Measurements from ENCODE around the gene RNU1-2. TPM values are rescaled to one million over a fixed set of nuclear protein-coding genes. Genes with fewer than 3 reads are reported as not detected.
A peak's percentile ranks its signal among the peaks of the same experiment; 100 is the strongest.
"Not testable (repeated sequence)": the region's sequence is repeated elsewhere in the genome, so short reads cannot be mapped to it uniquely, and the experiment has no call there.

The RNU1-2 gene
- total and polyA plus RNA-seq, 10 donors: under 0.01 to 8,075 (median 6,234) TPM; not detected in 3

DNA sequence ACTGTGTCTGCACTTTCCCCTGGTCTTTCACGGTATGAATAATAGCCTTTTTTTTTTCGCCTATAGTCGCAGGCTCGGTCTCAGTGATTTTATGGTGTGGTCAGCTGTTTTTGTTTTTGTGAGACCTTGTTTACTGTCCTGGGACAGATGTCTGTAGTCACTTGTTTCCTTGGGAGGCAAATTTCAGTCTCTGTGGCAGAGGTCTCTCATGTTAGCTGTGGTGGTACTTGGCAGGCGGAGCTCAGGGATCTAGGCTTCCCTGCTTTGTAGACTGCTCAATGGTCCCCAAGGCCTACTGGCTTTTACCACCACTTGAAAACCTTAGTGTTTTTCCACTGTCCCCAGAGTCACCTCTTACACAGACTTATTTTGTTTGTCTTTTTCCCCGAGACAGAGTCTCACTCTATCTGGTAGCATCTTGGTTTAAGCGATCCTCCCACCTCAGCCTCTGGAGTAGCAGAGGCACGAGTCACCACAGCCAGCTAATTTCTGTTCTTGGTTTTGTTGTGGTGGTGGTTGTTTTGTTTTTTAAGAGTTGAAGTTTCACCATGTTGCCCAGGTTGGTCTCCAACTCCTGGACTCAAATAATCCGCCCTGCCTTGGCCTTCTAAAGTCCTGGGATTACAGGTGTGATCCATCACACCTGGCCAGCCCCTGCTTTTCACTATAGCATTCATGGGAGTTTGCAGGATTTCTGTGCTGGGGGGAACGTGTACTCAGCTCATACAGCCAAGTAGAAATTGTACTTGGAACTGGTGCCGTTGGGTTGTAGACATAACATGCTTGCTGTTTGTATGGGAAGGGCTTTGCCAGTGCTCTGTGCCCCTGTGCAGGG is 10.3 kb downstream of the RNU1-2 start:
- H3K4me1 ChIP-seq: peaks cover 7 to 40% (median 27%) of the 10 kb centered on the region in 6 donors
- intact Hi-C loops (cut with DNase I; ENCODE audit: low total_unique reads): no loop called here
- no peak overlapping the region for H3K4me3 ChIP-seq
- TF ChIP-seq POLR2A (IDR thresholded peaks at IDR 0.05): no peak
- no peaks in the 10 kb centered on the region for H3K27me3 ChIP-seq (replicated peaks in 1 of 7)
- peak overlapping the region in 6 of 8 donors; percentile 89 to 98 (median 96) for H3K27ac ChIP-seq
- H3K9me3 ChIP-seq: peaks cover 0 to 22% (median 13%) of the 10 kb centered on the region in 8 donors
- DNase-seq: no peak
- H3K36me3 ChIP-seq: no peaks in the 10 kb centered on the region
- WGBS, 5 donors: 77 to 90% (median 83%) methylated on average over 11 of the region's 11 CpGs

DNA sequence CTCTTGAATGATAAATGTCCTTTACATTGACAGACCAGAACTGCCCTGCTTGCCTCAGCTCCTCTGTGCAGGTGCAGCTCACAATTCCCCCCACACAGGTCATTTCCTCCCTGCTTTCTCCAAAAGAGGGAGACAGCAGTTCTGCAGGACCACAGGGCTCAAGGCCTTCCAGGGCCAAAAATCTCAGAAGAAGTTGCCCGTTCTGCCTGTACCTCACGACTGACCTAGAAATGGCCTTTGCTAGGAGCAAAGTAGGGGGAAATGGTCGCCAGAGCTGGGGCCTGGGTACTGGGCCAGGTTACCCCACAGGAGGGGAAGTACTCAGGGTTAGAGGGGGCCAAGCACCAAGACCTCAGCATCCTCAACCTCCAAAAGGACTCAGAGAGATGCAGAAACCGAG is 11.1 kb downstream of the RNU1-2 start:
- Histone ChIP-seq H3K4me3 (no peak overlapping the region), H3K4me1 (peaks cover 7 to 34% (median 22%) of the 10 kb centered on the region in 6 donors), H3K9me3 (peaks cover 0 to 22% (median 13%) of the 10 kb centered on the region in 8 donors), H3K36me3 (no peaks in the 10 kb centered on the region), H3K27me3 (replicated peaks in 1 of 7) (no peaks in the 10 kb centered on the region), H3K27ac (peak overlapping the region in 1 of 8 donors; percentile 98)
- intact Hi-C loops (cut with DNase I; ENCODE audit: low total_unique reads): no loop called here
- TF ChIP-seq, protein P1, sequence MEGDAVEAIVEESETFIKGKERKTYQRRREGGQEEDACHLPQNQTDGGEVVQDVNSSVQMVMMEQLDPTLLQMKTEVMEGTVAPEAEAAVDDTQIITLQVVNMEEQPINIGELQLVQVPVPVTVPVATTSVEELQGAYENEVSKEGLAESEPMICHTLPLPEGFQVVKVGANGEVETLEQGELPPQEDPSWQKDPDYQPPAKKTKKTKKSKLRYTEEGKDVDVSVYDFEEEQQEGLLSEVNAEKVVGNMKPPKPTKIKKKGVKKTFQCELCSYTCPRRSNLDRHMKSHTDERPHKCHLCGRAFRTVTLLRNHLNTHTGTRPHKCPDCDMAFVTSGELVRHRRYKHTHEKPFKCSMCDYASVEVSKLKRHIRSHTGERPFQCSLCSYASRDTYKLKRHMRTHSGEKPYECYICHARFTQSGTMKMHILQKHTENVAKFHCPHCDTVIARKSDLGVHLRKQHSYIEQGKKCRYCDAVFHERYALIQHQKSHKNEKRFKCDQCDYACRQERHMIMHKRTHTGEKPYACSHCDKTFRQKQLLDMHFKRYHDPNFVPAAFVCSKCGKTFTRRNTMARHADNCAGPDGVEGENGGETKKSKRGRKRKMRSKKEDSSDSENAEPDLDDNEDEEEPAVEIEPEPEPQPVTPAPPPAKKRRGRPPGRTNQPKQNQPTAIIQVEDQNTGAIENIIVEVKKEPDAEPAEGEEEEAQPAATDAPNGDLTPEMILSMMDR (IDR thresholded peaks at IDR 0.05 in 8 of 11, conservative IDR thresholded peaks at IDR 0.05 in 3 of 11): no peak
- TF ChIP-seq POLR2A (IDR thresholded peaks at IDR 0.05): no peak
- 80 to 88% (median 83%) methylated on average over 4 of the region's 4 CpGs for WGBS, 5 donors
- no peak for DNase-seq

DNA sequence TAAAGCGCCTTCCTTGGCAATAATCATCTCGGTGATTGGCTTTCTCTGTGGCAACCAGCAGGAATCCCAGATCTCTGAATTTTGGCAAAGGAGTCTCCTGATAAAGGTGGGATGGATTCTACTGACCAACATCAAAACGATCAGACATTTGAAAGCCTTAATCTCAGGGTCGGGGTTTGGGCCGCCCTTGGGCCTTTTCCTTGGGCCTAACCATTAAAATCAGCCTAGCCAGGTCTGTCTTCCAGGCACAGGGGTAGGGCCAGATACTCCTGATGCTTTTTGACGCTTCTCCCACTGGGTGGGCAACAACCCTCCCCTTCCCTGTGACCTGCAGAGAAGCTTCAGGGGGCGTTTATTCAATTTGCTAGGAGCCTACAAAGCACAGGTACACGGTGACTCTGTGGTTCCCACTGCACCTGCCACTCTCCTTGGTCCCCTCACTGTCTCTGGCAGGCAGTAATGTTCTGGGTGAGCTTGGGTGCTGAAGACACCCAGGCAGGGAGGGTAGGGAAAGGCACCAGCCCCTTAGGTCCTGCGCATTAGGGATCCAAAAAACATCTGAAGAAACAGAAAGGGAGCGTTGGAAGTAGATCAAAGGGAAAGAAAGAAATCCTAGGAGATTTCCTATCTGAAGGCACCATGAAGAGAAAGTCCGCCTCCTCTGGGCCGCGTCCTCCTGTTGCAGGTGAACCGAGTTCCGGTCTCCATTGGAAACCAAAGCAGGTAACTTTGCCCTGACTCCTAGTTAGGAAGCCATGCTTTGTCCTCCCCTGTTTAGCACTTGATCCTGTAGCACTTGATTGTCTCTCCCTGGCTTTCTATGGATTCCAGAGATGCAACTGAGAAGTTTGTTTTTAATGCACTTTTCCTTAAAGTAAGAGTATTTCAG is 12.3 kb downstream of the RNU1-2 start:
- intact Hi-C loops (cut with DNase I; ENCODE audit: low total_unique reads): no loop called here
- no peak overlapping the region for H3K27ac ChIP-seq

DNA sequence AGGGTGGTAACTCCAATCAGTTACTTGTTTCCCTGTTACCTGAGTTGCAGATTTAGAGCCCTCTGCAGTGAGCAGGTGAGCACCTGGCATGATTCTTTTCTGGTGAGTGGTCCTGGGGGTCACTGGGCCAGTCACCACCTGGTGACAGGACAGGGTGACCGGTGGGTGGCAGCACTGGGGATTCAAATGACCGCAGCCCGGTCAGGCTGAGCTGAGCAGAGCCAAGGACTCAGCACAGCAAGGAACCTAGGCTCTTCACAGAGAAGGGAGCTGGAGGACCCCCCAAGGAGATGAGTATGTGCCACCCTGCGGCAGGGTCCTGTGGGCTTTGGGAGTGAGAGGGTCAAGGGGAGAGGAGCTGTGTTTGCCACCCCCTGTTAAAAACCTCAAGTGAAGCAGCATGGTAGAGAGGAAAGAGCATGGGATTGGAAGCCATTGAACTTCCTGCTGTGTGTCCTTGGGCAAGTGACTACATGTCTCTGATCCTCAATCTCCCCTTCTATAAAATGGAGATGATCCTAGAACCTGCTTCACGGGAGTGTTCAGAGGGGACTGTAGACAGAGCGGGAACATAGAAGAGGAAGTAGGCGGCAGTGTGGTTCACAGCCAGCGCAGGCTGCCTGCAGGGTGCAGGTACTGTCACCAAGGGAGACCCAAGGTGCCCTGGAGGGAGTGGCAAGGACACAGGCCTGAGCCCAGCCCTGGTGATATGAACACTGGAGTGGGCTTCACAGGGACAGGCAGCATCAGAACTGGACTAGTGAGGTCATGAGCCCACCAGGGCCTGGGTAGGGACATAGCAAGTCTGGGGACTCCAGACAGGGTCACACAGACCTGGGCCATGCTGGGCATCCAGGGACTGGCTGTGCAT is 16.3 kb downstream of the RNU1-2 start:
- WGBS, 5 donors: 64 to 81% (median 71%) methylated on average over 8 of the region's 8 CpGs
- H3K9me3 ChIP-seq; H3K36me3 ChIP-seq; H3K4me3 ChIP-seq; H3K27me3 ChIP-seq (replicated peaks in 1 of 7); intact Hi-C loops (cut with DNase I; ENCODE audit: low total_unique reads): not testable (repeated sequence)
- peak; percentile 82 for DNase-seq
- Histone ChIP-seq H3K4me1 (peaks cover 10 to 45% (median 25%) of the 10 kb centered on the region in 6 donors), H3K27ac (peak overlapping the region in 1 of 8 donors; percentile 94)

More for the DNA sequence above, 12.3 kb downstream of the RNU1-2 start:
- DNase-seq: peak; percentile 54
- Histone ChIP-seq H3K4me1 (peaks cover 10 to 36% (median 21%) of the 10 kb centered on the region in 6 donors), H3K36me3 (no peaks in the 10 kb centered on the region), H3K4me3 (no peak overlapping the region), H3K27me3 (replicated peaks in 1 of 7) (no peaks in the 10 kb centered on the region), H3K9me3 (peaks cover 0 to 22% (median 13%) of the 10 kb centered on the region in 8 donors)
- TF ChIP-seq POLR2AphosphoS5 (IDR thresholded peaks at IDR 0.05) (no peak), POLR2A (IDR thresholded peaks at IDR 0.05) (no peak)
- TF ChIP-seq, protein P1 (IDR thresholded peaks at IDR 0.05 in 8 of 11, conservative IDR thresholded peaks at IDR 0.05 in 3 of 11): no peak
- WGBS, 5 donors: 85 to 92% (median 89%) methylated on average over 15 of the region's 15 CpGs

DNA sequence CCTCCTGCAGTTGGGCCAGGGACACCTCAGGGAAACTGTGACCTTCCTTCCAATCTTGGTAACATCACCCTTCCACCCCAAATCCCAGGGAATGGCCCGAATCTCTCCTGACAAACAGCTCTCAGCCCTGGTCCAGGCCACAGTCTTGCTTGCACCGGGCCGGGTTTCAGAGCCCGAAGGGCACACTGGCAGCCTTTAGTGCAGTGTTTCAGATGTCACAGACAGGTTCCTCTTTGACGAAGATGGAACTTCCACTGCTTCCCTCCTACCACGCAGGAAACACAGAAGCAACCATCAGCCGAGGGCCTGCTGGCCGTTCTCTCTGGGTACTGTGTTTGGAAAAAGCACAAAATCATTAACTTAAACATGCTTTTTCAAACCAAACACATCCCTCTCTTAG is 17.0 kb downstream of the RNU1-2 start:
- Histone ChIP-seq H3K4me1 (peaks cover 10 to 45% (median 25%) of the 10 kb centered on the region in 6 donors), H3K4me3 (peak overlapping the region in 1 of 8 donors; percentile 92), H3K27ac (peak overlapping the region in 5 of 8 donors; percentile 71 to 94 (median 88))
- H3K27me3 ChIP-seq (replicated peaks in 1 of 7); H3K9me3 ChIP-seq; H3K36me3 ChIP-seq; intact Hi-C loops (cut with DNase I; ENCODE audit: low total_unique reads): not testable (repeated sequence)
- peak; percentile 79 for DNase-seq
- WGBS, 5 donors: 36 to 53% (median 40%) methylated on average over 8 of the region's 8 CpGs
